Upper lobe of right lung (tissue), 1 donor: ENCODE measurements around the gene KLHL8. TPM values are rescaled to one million over a fixed set of nuclear protein-coding genes. Genes with fewer than 3 reads are reported as not detected.

ENCODE experiments used
- ATAC-seq: fragments of 200-7000 bp; cut with Tn5 transposase; one replicate; pipeline ENCODE4 v1.9.1; 2020; ENCODE audit warnings: mild to moderate bottlenecking, moderate library complexity
- DNase-seq: peaks from one replicate; pipeline ENCODE4 v3.0.0-alpha.2; 2020
- H3K27ac ChIP-seq: fragments of 200-600 bp; one replicate; pipeline ENCODE4 v1.8.0; 2022
- H3K27me3 ChIP-seq: fragments of 200-600 bp; one replicate; pipeline ENCODE4 v1.8.0; 2022; ENCODE audit warnings: mild to moderate bottlenecking
- H3K36me3 ChIP-seq: fragments of 200-600 bp; one replicate; pipeline ENCODE4 v1.8.0; 2022
- H3K4me1 ChIP-seq: fragments of 200-600 bp; one replicate; pipeline ENCODE4 v1.8.0; 2022
- H3K4me3 ChIP-seq: fragments of 200-600 bp; one replicate; pipeline ENCODE4 v1.8.0; 2022; ENCODE audit warnings: mild to moderate bottlenecking
- H3K9me3 ChIP-seq: fragments of 200-600 bp; one replicate; pipeline ENCODE4 v1.8.0; 2022
- CTCF ChIP-seq: fragments of 200-600 bp; IDR thresholded peaks from one replicate; pipeline ENCODE4 v1.8.0; 2022; ENCODE audit warnings: antibody characterized with exemption
- intact Hi-C: fragments of 100-400 bp; cut with DNase I; formaldehyde crosslinking; loops from one replicate; pipeline ENCODE4 v1.11.0; 2022
- total RNA-seq: library from RNA; stranded (reverse); fragmentation: NEBNext Ultra II Directional; extraction: Animal tissue kit (Norgen Biotek cat#: 25700); gene quantifications from one replicate; pipeline ENCODE4 v1.2.1, GENCODE V29; 2021
- donor health status: DM: no; HTN: yes; CAD: no; lungs with severe emphysema.

Gene KLHL8
- total RNA-seq, 1 donor from 2014 or later: 18.4 TPM

DNA sequence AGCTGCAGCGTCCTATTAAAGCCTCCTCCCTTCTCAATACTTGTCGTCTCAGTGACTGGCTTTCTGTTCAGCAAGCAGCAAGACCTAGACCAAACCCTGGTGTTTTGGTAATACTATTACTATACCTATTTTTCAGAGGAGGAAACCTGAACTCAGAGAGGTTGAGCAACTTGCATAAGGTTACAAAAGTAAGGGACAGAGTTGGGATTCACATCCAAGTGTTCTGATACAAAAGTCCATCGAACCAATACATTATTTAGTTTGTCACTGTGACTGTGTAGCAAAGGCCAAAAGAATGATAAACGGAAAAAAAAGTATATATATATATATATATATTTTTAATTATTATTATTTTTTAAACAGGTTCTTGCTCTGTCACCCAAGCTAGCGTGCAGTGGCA lies 29.9 kb upstream of the KLHL8 start:
- H3K4me3 ChIP-seq: no peak overlapping the region
- ATAC-seq (no peak), DNase-seq (no peak)
- intact Hi-C loops: no loop called here
- H3K36me3 ChIP-seq: no peaks in the 10 kb centered on the region
- no peaks in the 10 kb centered on the region for H3K27me3 ChIP-seq
- no peak overlapping the region for H3K27ac ChIP-seq
- TF ChIP-seq CTCF: no peak
- H3K9me3 ChIP-seq: no peaks in the 10 kb centered on the region
- H3K4me1 ChIP-seq: no peaks in the 10 kb centered on the region

DNA sequence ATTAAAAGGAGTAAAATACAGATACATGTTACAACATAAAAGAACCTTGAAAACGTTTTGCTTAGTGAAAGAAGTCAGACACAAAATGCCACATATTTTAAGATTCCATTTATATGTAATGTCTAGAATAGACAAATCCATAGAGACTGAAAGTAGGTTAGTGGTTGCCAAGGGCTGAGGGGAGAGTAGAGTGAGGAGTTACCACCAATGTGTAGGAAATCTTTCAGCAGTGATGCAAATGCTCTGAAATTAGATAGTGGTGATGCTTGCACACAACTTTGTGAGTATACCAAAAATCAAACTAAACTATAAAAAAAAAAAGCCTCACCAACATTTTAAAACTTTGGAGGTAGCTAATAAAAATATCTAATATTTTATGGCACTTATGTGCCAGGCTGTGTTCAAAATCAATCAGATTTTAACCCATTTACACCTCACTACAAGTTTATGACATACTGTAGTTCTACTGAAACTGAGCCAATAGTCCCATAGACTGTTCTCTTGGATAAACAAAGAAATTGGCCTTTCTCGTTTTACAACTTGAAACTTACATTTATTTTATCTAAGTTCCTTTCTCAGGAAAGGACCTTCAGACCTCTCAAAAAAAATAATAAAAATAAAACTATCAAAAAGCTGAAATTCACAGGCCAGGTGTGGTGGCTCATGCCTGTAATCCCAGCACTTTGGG lies 29.1 kb upstream of the KLHL8 start:
- Histone ChIP-seq H3K9me3 (no peaks in the 10 kb centered on the region), H3K4me1 (no peaks in the 10 kb centered on the region), H3K27ac (no peak overlapping the region), H3K36me3 (no peaks in the 10 kb centered on the region), H3K27me3 (no peaks in the 10 kb centered on the region), H3K4me3 (no peak overlapping the region)
- DNase-seq (no peak), ATAC-seq (no peak)
- intact Hi-C loops: no loop called here
- TF ChIP-seq CTCF: no peak

DNA sequence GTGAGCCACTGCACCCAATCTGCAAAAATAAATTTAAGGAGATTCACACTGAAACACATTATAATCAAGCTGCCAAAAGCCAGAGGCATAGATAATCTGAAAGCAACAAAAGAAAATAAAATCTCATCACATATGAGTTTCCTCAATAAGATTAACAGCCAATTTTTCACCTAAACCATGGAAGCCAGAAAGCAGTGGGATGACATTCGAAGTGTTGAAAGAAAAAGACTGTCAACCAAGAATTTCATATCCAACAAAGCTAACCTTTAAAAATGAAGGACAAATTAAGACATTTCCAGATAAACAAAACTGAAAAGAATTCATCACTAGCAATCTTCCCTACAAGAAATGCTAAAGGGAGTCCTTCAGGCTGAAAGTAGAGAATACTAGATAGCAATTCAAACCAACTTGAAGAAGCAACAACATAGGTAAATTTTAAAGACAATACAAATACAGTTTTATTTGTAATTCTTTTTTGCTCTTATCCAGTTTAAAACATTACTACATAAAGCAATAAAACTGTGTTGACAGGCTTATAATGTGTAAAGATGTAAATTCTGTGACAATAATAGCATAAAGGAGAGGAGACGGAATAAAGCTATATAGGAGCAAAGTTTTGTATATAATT lies 23.1 kb upstream of the KLHL8 start:
- intact Hi-C loops: no loop called here
- Histone ChIP-seq H3K4me1 (no peaks in the 10 kb centered on the region), H3K9me3 (peaks cover 12% of the 10 kb centered on the region), H3K27ac (no peak overlapping the region), H3K36me3 (no peaks in the 10 kb centered on the region), H3K4me3 (no peak overlapping the region), H3K27me3 (no peaks in the 10 kb centered on the region)
- DNase-seq (no peak), ATAC-seq (no peak)
- TF ChIP-seq CTCF: no peak

DNA sequence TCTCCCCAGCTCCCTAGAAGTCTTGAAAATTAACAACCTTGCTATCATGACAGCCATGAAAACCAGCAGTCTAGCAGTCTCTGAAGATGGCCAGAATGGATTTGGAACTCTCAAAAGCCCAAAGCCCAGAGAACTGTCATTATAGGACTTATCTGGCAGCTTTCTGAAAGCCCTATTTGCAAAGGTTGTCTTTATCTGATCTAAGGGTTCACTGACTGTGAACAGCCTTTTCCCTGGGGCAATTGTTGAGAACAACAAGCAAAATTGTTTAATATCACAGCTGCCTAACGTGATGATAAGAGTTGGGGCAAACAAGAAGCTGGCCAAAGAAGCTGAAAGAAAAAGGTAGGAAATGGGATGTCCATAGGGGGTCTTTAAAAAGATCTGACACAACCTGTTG lies 20.9 kb upstream of the KLHL8 start:
- DNase-seq (no peak), ATAC-seq (no peak)
- Histone ChIP-seq H3K27ac (no peak overlapping the region), H3K36me3 (no peaks in the 10 kb centered on the region), H3K9me3 (peaks cover 12% of the 10 kb centered on the region), H3K4me3 (no peak overlapping the region), H3K27me3 (no peaks in the 10 kb centered on the region), H3K4me1 (no peaks in the 10 kb centered on the region)
- intact Hi-C loops: no loop called here
- TF ChIP-seq CTCF: no peak

DNA sequence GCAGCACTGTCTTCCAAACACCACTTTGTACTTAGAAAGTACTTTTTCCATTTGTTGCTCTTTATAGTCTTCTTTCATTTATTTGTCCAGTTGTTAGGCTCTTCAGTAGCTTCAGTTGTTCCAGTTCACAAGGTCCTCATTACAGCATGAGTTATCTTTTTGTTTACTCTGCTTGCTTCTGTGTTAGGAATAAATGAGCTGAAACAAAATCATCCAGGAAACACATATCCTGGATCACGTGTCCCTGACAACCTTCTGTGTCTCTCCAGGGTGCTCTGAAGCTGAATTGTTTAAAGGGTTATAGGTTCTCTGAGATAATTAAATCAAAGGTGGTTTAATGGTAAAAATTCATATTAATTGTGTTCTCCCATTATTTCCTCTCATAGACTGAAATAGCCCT lies 19.9 kb upstream of the KLHL8 start:
- ATAC-seq: no peak
- H3K36me3 ChIP-seq: no peaks in the 10 kb centered on the region
- H3K27me3 ChIP-seq: no peaks in the 10 kb centered on the region
- intact Hi-C loops: no loop called here
- no peak overlapping the region for H3K4me3 ChIP-seq
- H3K9me3 ChIP-seq: peaks cover 12% of the 10 kb centered on the region
- no peak for TF ChIP-seq CTCF
- H3K27ac ChIP-seq: no peak overlapping the region
- no peak for DNase-seq
- H3K4me1 ChIP-seq: no peaks in the 10 kb centered on the region
